ENCODE measurements around the gene SDK2.

The SDK2 gene

DNA sequence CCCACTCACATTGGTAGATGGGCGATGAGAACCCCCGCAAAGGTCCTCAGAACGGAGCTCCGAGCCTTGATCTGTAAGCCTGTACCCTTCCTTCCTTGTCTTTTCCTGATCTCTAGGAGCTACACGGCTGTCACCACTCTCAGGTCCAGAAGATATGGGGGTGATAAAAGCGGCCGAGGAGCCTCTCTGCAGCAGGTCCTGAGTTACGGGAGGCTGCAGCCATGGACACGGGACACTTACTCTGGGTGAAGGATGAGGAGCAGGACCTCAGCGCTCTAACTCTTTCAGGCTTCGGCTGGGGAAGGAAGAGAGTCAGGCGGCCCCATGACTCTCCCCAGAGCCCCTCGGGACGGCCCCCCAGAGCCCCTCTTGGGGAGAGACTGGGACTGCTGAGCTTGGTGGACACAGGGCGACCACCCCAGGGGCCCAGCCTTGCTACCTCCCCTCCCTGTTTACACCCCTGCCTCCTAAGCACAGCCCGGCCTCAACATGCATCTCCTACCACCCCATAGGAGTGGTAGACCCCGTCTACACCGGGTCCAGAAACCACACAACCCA is 74.4 kb downstream of the SDK2 start:
- TF ChIP-seq GATA3 (IDR thresholded peaks at IDR 0.05; ENCODE audit: low read depth, low read length) (no peak), GATA2 (IDR thresholded peaks at IDR 0.05; ENCODE audit: low read depth, low read length) (no peak)

DNA sequence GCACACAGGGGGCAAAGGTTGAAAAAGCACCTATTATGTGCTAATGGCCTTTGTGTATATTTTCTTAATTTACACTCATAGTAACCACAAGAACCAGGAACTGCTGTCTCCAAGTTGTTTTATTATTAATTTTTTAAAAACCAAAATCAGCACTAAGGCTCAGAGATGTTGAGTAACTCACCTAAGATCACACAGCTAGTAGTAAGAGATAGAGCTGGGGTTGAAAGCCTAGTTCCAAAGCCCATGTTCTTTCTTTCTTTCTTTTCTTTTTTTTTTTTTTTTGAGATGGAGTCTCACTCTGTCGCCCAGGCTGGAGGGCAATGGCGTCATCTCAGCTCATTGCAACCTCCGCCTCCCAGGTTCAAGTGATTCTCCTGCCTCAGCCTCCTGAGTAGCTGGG is 75.3 kb downstream of the SDK2 start:
- TF ChIP-seq GATA3 (IDR thresholded peaks at IDR 0.05; ENCODE audit: low read depth, low read length) (no peak), GATA2 (IDR thresholded peaks at IDR 0.05; ENCODE audit: low read depth, low read length) (no peak)

DNA sequence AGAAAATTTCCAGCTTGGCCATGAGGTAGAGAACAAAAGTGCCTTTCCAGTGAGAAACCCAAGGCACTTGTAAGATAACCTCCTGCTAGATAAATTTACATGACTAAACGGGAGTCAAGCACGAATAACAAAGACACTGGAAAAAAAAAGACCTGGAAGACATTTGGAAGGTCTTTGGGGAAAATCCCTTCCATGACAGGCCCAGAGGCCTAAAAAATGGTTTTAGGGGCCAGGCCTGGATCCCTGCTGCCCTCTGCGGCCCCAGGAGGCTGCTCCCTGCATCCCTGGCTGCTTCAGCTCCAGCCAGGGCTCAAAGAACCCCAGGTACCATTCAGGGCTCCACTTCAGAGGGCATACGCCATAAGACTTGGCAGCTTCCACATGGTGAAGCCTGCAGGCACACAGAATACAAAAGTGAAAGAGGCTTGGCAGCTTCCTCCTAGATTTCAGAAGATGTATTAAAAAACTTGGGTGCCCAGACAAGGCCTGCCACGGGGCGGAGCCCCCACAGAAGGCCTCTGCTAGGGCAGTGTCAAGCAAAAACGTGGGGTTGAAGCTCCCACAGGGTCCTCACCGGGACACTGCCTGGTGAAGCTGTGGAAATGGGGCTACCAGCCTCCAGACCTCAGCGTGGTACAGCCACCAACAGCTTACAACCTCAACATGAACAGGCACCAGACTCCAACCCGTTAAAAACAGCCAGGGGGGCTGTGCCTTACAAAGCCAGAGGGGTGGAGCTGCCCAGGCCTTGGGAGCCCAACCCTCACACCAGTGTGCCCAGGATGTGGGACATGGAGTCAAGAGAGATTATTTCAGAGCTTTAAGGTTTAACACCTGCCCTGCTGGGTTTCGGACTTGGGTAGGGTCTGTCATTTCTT is 77.1 kb downstream of the SDK2 start:
- TF ChIP-seq GATA2 (IDR thresholded peaks at IDR 0.05; ENCODE audit: low read depth, low read length) (no peak), GATA3 (IDR thresholded peaks at IDR 0.05; ENCODE audit: low read depth, low read length) (no peak)

DNA sequence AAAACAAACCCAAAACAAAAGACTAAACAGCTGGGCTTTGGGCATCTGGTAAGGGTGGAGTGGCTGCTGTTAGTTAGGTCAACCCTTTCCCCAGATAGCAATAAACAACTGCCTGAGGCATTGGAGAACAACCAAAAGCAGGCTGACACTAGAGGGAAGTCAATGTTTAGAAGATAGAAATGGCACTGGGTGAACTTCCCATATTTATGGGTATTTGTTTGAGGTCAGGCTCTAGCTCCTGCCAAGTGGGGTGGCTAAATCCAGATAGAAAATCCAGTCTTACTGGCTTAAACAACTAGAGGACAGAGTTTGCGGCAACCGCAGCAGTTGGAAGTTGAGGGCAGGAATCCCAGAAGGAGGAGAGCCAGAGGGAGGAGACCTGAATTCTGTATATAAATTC is 79.4 kb downstream of the SDK2 start:
- TF ChIP-seq GATA2 (IDR thresholded peaks at IDR 0.05; ENCODE audit: low read depth, low read length) (no peak), GATA3 (IDR thresholded peaks at IDR 0.05; ENCODE audit: low read depth, low read length) (no peak)

DNA sequence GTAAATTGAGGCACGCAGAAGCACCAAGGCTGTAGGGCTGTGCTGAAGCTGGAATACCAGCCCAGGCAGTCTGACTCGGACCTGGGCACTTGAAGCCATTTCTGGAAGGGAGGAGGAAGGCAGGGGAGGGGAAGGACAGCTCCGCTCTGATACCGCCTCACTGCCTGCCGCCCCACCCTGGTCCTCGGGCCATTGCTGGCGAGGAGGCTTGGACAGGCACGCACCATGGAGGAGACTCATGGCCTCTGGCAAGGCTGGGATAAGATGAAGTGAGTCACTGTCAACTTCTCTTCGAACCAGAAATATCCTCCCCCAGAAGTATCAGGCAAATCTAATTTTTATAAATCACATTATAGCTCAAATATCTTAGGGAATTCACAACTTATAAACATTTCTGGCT is 81.3 kb downstream of the SDK2 start:
- TF ChIP-seq GATA2 (IDR thresholded peaks at IDR 0.05; ENCODE audit: low read depth, low read length) = no peak
- TF ChIP-seq GATA3 (IDR thresholded peaks at IDR 0.05; ENCODE audit: low read depth, low read length) = no peak

DNA sequence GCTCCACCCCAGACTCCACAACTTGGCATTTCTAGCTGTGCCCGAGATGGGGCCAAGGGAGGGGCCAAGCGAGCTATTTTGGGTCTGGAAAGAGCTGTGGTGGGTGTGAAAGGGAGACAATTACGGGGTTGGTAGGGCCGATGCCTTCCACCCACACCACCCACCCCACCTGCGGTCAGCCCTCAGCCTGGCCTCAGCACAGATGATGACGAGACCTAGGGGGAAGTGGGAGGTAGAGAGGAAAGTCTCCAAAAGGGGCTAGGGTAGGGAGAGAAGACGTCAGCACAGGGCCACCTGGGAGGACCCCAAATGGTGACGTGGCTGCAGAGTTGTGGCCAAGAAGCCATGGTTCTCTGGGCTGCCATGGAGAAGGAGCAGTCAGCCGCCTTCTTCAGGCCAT is 83.1 kb downstream of the SDK2 start:
- TF ChIP-seq GATA2 (IDR thresholded peaks at IDR 0.05; ENCODE audit: low read depth, low read length) = no peak
- no peak for TF ChIP-seq GATA3 (IDR thresholded peaks at IDR 0.05; ENCODE audit: low read depth, low read length)

DNA sequence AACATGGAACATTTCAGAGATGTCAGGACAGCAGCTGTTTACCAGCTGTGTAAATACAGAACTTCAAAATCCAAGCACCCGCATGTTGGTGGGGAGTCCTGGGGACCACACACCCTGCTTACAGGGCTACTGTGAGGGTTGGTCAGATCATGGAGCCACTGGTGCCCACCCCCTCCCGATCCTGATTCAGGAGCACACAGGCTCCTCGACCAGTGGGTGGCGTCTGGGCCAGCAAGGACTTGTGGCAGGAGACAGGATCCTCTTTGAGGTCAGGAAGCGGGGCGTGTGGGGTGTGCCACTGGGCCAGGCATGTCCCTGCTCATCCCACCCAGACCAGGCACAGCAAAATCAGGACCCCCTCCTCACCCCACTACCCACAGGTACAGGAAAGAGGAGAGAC is 83.6 kb downstream of the SDK2 start:
- TF ChIP-seq GATA2 (IDR thresholded peaks at IDR 0.05; ENCODE audit: low read depth, low read length) (no peak), GATA3 (IDR thresholded peaks at IDR 0.05; ENCODE audit: low read depth, low read length) (no peak)

DNA sequence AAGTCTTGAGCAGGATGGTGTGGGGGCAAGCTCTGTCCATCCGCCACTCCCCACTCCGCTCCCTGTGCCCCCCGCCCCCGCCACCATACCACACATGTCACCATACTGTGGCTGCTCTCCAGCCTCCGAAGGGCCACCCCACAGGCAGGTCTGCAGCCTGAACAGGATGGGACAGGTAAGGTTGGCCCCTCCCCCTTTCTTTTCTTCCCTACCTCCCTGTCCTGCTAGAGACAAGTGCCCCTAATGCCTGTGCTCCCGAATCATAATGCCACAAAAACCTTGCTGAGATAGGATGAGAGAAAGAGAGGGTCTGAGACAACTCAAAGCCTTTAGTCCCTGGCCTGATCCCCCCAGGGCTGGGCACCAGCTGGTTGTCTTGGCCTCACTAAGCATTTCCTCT is 84.7 kb downstream of the SDK2 start:
- no peak for TF ChIP-seq GATA3 (IDR thresholded peaks at IDR 0.05; ENCODE audit: low read depth, low read length)
- TF ChIP-seq GATA2 (IDR thresholded peaks at IDR 0.05; ENCODE audit: low read depth, low read length) = no peak

DNA sequence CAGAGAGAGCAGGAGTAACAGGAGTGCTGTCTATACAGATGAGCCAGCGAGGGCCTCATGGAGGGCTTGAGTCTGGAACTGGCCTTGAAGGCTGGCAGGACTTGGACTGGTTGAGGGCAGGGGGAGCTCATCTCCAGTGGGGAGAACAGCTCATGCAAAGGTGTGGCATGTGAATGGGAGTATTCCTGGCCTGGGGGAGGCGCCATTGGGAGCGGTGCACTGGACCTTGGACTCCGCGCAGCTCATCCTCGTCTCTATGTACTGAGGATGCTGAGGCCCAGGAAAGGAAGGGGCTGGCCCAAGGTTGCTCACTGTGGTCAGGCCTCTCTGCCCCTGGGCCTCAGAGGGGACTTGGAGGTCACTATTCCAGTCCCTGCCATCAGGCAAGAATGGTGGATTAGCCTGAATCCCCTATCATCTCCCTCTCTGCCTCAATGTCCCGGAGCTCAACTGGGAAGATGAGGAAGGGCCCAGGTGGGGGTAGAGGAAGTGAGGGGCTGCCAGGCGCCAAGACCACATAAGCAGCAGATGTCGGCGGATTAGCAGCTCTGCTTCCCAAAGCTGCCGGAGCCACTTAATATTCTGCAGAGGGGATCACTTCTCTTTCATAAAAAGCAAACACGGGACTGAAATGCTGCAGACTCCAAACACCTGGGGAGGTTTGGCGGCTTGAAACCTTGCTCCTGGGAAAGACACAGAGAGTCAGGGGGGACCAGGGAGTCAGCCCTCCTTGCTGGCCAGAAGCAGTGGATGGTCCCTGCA is 88.9 kb downstream of the SDK2 start:
- TF ChIP-seq GATA2 (IDR thresholded peaks at IDR 0.05; ENCODE audit: low read depth, low read length) (no peak), GATA3 (IDR thresholded peaks at IDR 0.05; ENCODE audit: low read depth, low read length) (no peak)

DNA sequence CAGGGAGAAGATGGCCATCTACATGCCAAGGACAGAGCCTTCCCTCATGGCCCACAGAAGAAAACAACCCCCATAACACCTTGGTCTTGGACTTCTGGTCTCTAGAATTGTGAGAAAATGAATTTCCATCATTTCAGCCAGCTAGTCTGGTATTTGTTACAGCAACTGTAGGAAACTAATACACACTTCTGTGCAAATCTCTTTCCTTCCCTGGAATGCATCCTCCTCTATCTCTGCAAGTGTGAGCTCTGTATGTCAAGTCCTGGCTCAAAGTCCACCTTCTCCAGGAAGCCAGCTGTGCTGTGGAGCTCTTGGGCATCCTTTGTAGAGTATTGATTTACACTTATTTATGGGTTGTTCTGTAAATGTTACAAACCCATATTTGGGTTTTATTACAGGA is 89.7 kb downstream of the SDK2 start:
- no peak for TF ChIP-seq GATA3 (IDR thresholded peaks at IDR 0.05; ENCODE audit: low read depth, low read length)
- TF ChIP-seq GATA2 (IDR thresholded peaks at IDR 0.05; ENCODE audit: low read depth, low read length) = no peak

DNA sequence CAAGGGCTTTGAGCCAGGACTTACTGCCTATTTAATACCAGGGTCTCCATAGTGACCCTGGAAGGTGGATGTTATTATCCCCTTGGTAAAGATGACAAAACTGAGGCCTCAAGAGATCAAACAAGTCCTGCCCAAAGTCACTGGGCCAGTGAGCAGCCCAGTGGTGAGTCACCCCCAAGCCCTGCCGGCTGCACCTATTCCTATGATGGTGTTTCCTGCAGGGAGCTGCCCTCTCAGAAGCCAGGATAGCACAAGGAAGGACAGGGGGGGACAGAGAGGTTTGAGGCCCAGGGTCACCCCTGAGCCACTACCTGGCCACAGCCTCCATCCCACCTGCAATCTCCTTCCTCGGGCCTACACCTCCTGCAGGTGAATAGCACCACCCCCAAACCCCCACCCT is 90.9 kb downstream of the SDK2 start:
- TF ChIP-seq GATA2 (IDR thresholded peaks at IDR 0.05; ENCODE audit: low read depth, low read length) (no peak), GATA3 (IDR thresholded peaks at IDR 0.05; ENCODE audit: low read depth, low read length) (no peak)

DNA sequence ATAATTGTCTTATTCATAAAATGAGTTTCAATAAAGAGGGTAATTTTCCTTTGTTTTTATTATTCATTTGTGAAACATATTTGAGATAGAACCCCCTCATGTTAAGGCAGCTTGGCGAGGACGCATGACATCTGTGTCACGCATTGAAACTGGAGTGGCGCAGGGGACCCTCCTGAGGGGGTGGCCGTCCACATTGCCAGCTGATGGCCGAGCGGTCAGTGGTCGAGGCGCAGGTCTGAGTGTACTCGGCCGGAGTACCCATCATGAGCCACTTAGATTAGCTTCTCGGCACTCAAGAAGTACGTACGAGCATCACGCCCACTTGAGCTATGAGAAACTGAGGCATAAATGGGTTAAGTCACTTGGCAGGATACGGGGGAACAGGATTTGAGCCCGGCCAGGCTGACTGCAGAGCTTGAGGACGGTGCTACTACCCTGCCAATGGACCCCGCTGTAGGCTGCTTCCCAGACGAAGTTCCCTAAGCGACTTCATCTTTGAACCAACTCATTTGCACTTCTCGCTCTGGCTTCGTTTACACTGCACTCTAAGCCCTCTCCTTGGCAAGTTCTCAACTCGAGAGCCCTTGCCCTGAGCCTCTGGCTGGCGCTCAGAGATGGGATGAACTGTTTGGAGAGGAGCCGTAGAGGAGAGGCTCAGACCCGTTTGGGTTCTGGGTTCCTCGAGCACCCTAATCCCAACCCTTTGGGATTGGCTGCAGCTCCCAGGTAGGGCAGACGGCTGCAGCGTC is 91.8 kb downstream of the SDK2 start:
- TF ChIP-seq GATA2 (IDR thresholded peaks at IDR 0.05; ENCODE audit: low read depth, low read length) (no peak), GATA3 (IDR thresholded peaks at IDR 0.05; ENCODE audit: low read depth, low read length) (no peak)

DNA sequence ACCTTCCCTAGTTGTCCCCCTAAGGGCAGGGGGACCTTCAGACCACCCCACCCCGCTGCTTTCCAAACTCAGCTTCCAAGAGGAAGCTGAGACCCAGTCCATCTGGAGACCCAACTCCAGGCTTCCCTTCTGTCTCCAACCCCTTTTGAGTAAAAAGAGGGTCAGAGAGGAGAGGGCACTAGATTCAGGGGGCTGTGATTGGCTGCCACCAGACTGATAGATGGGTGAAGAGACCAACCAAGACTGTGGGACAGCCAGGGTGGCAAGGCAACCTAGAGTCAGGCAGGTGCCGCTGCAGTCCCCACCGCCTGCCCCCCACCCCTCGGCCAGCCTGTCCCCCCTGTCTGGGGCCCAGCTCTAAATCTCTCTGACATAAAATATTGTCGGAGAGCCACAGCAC is 92.5 kb downstream of the SDK2 start:
- TF ChIP-seq GATA3 (IDR thresholded peaks at IDR 0.05; ENCODE audit: low read depth, low read length) (no peak), GATA2 (IDR thresholded peaks at IDR 0.05; ENCODE audit: low read depth, low read length) (no peak)

DNA sequence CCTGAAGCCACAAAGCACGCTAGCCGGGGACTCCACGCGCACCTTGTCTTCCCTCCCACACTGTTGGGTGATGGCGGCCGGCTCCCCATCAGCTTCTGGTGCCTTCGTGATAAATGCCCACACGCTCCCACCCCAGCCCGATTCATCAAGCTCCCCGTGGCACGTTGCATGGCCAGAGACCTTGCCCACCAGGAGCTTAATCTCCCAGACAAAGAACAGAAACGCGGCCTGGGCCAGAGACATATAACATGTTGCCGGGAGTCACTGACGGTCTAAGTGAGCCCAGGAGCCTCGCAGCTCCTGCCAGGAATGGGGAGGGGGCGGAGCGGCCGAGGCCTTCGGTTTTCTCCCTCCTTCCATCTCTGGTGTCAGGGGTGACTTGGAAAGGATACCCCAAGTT is 93.1 kb downstream of the SDK2 start:
- TF ChIP-seq GATA3 (IDR thresholded peaks at IDR 0.05; ENCODE audit: low read depth, low read length) = no peak
- TF ChIP-seq GATA2 (IDR thresholded peaks at IDR 0.05; ENCODE audit: low read depth, low read length) = no peak

Data from SH-SY5Y (cell line).